Measurements from ENCODE around the gene ASCL2.

Gene ASCL2

DNA sequence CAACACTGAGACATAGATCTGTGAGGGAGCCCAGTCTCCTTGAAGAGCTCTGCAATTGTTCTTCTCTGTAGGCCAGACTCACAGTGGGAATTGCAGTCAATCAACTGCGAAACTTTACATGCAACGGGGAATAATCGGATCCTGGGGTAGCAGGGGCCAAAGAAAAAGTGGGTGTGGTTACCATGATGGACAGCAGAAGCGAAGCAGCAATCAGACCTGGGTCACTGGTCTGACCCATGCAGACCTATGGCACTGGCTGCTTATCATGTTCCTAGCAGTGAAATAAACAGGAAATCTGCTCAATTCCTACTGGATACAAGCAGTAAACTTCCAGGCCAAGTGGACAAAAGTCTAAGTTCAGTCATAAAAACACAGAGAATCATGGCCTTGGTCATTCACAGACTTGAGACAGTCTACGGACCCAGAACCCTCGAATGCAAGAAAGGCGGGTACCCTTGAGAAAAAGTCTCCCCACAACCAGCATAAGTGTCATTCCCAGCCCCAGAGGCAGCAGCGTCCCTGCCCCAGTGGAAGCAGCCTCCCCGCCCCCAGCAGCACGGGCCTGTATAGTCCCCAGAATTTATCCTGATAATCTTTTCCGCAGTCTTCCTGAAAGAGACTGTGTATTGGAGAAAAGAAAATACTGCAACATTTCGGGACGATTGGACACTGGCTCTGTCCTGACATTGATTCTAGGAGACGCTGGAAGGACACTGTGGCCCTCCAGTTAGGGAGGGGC is 34.6 kb downstream of the ASCL2 start:
- no peak for DNase-seq (ENCODE audit: extremely low read depth, low read depth)
- TF ChIP-seq, protein P1, sequence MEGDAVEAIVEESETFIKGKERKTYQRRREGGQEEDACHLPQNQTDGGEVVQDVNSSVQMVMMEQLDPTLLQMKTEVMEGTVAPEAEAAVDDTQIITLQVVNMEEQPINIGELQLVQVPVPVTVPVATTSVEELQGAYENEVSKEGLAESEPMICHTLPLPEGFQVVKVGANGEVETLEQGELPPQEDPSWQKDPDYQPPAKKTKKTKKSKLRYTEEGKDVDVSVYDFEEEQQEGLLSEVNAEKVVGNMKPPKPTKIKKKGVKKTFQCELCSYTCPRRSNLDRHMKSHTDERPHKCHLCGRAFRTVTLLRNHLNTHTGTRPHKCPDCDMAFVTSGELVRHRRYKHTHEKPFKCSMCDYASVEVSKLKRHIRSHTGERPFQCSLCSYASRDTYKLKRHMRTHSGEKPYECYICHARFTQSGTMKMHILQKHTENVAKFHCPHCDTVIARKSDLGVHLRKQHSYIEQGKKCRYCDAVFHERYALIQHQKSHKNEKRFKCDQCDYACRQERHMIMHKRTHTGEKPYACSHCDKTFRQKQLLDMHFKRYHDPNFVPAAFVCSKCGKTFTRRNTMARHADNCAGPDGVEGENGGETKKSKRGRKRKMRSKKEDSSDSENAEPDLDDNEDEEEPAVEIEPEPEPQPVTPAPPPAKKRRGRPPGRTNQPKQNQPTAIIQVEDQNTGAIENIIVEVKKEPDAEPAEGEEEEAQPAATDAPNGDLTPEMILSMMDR (IDR thresholded peaks at IDR 0.05; ENCODE audit: low read depth, low read length, missing control alignments): no peak
- H3K4me3 ChIP-seq (replicated peaks; ENCODE audit: low read depth, low read length): no peak overlapping the region

DNA sequence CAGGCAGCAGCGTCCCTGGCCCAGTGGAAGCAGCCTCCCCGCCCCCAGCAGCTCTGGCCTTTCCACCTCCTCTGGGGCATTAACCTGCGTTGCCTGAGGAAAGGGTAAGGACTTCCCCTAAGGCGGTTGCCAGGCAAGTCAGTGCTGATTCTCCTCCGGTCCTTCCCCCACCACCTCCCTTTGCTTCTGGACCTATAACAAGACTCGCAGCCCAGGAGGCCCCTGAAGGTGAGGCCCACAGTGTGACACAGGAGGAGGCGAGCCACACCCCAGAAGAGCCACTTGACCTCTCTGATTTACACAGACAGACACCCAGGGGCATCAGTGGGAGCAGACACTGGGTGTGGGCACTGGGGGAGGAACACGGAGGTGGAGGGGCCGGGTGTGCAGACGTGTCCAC is 35.4 kb downstream of the ASCL2 start:
- TF ChIP-seq, protein P1 (IDR thresholded peaks at IDR 0.05; ENCODE audit: low read depth, low read length, missing control alignments): no peak

DNA sequence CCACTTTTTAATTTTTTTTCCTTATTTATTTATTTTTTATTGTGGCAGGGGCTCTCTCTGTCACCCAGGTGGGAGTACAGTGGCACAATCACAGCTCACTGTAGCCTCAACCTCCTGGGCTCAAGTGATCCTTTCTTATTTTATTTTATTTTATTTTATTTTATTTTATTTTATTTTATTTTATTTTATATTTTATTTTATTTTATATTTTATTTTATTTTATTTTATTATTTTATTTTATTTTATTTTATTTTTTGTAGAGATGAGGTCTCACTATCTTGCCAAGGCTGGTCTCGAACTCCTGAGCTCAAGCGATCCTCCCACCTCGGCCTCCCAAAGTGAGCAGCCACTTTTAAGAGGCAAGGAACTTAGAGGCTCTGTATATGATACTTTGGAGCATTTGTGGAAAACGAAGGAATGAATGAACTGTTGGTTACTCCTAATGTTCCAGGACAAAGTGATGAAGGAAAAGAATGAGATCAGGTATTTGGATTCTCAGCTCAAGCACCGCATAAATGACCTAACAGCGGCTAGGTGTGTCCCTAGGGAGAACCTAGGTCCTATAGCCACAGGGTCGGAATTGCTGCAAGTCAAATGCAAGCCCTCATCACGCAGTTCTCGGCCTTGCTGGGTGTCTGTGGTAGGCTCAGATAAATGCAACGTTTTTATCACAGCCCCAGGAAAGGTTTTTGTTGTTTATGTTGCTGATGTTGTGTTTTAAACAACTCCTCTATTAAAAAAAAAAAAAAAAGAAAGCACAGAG is 36.5 kb downstream of the ASCL2 start:
- TF ChIP-seq, protein P1 (IDR thresholded peaks at IDR 0.05; ENCODE audit: low read depth, low read length, missing control alignments): no peak
- no peak for DNase-seq (ENCODE audit: extremely low read depth, low read depth)
- H3K4me3 ChIP-seq (replicated peaks; ENCODE audit: low read depth, low read length): no peak overlapping the region

More for the DNA sequence above, 35.4 kb downstream of the ASCL2 start:
- no peak for DNase-seq (ENCODE audit: extremely low read depth, low read depth)
- H3K4me3 ChIP-seq (replicated peaks; ENCODE audit: low read depth, low read length): no peak overlapping the region

DNA sequence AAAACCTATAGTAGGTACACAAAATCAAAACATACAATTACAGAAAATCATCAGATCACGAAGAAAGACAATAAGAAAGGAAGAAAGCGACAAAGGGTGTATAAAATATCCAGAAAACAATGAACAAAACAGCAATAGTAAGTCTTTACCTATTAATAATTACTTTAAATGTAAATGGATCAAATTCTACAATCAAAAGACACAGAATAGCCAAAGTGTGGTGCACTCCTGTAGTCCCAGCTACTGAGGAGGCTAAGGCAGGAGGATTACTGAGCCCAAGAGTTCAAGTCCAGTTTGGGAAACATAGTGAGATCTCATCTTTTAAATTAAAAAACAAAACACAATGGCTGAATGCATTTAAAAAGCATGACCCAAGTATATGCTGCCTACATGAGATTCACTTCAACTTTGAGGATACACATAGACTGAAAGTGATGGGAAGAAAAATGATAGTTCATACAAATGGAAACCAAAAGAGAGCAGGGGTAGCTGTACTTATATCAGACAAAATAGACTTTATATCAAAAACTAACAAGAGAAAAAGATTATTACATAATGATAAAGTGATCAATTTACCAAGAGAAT is 40.6 kb downstream of the ASCL2 start:
- no peak for DNase-seq (ENCODE audit: extremely low read depth, low read depth)
- no peak overlapping the region for H3K4me3 ChIP-seq (replicated peaks; ENCODE audit: low read depth, low read length)
- TF ChIP-seq, protein P1 (IDR thresholded peaks at IDR 0.05; ENCODE audit: low read depth, low read length, missing control alignments): no peak

DNA sequence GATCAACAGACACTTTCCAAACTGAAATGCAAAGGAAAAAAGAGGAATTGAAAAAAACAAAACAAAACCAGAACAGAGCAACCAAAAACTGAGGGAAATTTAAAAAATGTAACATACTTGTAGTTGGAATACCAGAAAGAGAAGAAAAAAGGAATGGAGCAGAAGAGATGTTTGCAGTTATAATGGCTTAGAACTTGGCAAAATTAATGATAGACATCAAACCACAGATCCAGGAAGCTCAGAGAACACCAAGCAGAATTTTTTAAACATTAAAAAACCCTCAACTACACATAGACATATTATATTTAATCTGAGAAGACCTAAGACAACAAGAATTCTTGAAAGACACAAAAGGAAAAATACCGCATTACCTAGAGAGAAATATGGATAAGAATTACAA is 46.1 kb downstream of the ASCL2 start:
- H3K4me3 ChIP-seq (replicated peaks; ENCODE audit: low read depth, low read length): no peak overlapping the region
- TF ChIP-seq, protein P1 (IDR thresholded peaks at IDR 0.05; ENCODE audit: low read depth, low read length, missing control alignments): no peak
- no peak for DNase-seq (ENCODE audit: extremely low read depth, low read depth)

DNA sequence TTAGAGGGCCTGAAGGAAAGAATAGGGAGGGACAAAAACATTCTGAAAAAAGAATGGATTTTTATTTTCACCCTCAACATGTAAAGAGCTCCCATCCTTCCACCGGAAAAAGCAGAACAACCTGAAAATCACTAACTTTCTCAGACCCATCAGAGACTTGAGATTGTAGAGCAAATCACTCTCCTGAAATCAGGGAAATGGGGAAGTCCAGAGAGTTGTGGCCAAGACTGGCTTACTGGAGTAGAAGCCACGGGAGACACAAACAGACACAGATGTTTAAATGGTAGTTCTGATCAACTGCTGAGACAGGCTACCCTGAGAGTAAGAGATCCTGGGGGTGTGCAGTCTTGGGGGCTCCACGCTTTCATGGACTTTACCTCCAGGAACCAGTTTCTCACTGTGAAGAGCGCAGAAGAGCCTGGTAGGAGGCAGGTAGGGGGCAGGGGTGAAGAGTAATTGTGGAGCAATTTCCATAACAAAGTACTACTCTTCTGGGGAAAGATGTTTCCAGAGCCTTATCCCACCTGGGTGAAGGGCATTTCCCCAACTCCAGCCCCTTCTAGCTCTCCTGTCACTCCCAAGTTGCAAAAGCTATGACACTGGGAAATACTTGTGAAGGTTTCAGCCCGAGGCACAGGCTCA is 47.1 kb downstream of the ASCL2 start:
- no peak for DNase-seq (ENCODE audit: extremely low read depth, low read depth)
- H3K4me3 ChIP-seq (replicated peaks; ENCODE audit: low read depth, low read length): no peak overlapping the region
- TF ChIP-seq, protein P1 (IDR thresholded peaks at IDR 0.05; ENCODE audit: low read depth, low read length, missing control alignments): no peak

Measured in HFF-Myc (cell line).